HG03039 (cell line): ENCODE results near the gene RPL28.
A peak's percentile ranks its signal among the peaks of the same experiment; 100 is the strongest.
"Not testable (repeated sequence)": the region's sequence is repeated elsewhere in the genome, so short reads cannot be mapped to it uniquely, and the experiment has no call there.

ENCODE experiments used
- ATAC-seq: cut with Tn5 transposase; IDR thresholded peaks from one replicate; pipeline ENCODE4 v1.9.1; 2021; ENCODE audit warnings: mild to moderate bottlenecking, moderate library complexity; ENCODE audit not compliant: unreplicated experiment

RPL28 gene

GRCh38 chr19:55391191-55391670 lies 5.5 kb downstream of the RPL28 start:
- no peak for ATAC-seq

DNA sequence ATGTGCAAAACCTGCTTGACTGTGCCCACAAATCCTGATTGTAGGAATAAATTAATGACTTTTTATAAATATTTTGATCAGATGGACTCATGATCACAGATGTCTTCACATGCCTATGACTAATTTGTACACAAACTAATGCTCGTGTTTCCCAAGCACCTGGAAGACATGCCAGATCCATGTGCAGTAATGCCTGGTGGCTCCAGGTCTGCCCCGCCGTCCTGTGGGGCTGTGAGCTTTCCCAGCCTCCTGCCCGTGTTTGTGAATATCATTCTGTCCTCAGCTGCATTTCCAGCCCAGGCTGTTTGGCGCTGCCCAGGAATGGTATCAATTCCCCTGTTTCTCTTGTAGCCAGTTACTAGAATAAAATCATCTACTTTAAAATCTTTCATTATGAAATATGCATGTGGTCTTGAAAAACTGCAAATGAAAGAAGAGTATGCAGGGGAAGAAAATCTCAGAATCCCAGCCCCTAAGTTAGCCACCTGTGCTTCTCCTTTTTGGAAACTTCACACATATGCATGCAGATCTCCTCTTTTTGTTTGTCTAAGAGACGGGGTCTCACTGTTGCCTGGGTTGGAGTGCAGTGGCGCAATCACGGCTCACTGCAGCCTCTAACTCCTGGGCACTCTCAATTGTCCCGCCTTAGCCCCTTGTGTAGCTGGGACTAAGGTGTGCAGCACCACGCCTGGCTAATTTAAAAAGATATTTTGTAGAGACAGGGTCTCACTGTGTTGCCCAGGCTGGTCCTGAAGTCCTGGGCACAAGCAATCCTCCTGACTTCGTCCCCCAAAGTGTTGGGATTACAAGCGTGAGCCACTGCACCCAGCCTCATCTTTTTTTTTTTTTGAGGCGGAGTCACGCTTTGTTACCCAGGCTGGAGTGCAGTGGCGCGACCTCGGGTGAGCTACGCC lies 6.2 kb downstream of the RPL28 start:
- ATAC-seq, result no peak

- ATAC-seq, result no peak
Observed at GRCh38 chr19:55392820-55393761, 7.4 kb downstream of the RPL28 start.

GRCh38 chr19:55398200-55398925 lies 12.6 kb downstream of the RPL28 start:
- no peak for ATAC-seq

- no peak for ATAC-seq
Observed at GRCh38 chr19:55400281-55401087, 14.8 kb downstream of the RPL28 start.

GRCh38 chr19:55401390-55401789 lies 15.7 kb downstream of the RPL28 start:
- ATAC-seq, result not testable (repeated sequence)

GRCh38 chr19:55402509-55402908 lies 16.8 kb downstream of the RPL28 start:
- no peak for ATAC-seq

- ATAC-seq, result no peak
Observed at GRCh38 chr19:55405638-55406037, 19.9 kb downstream of the RPL28 start.

GRCh38 chr19:55406091-55406825 lies 20.5 kb downstream of the RPL28 start:
- ATAC-seq, result no peak

DNA sequence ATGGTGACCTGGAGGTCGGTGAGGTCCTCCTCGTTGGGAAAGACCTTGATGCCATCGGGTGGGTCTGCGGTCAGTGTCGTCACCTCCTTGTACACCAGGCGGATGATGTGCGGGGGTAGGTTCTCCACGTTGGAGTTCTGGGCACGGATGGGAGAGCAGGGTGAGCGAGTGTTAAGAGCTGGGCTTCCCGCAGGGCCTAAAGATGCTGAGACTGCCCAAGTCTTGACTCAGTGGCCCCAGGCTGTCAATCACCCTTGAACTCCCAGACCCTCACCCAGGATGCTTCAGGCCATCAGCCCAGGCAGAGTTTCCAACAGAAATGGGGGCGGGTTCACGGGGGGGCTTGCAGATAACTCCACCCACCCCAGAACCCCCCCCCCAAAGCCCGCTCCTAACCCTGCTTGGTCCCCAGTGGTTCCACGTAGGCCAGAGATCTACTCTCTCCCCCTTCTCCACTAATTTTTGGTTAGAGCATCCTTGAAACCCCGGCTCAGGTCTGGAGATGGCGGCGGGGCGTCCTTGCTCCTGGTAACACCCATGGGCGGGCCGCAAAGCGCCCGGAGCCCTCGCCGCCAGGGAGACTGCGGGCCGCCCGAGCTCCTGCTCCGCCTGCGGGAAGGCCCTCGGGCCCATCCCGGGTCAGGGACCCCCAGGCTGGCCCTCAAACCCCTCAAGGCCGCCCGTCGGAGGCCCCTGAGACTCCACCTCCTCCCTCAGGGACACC lies 21.3 kb downstream of the RPL28 start:
- ATAC-seq, result no peak

DNA sequence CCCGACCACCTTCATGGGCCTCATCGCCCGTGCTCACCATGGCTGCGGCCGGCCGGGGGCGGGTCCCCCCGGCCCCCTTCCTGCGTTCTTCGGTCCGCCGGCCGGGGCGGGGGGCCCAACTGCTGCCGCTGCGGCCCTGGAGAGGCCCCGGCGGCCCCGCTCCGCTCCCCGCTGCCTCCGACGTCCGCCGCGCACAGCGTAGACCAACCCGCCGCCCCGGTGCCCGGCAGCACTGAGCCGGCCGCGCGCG lies 21.7 kb downstream of the RPL28 start, which contains the start of gene UBE2S:
UBE2S (minus strand) TSS at position 239 of the 250 bp plus-strand sequence; CDS start at position 40, 199 bp downstream.
- not testable (repeated sequence) for ATAC-seq

DNA sequence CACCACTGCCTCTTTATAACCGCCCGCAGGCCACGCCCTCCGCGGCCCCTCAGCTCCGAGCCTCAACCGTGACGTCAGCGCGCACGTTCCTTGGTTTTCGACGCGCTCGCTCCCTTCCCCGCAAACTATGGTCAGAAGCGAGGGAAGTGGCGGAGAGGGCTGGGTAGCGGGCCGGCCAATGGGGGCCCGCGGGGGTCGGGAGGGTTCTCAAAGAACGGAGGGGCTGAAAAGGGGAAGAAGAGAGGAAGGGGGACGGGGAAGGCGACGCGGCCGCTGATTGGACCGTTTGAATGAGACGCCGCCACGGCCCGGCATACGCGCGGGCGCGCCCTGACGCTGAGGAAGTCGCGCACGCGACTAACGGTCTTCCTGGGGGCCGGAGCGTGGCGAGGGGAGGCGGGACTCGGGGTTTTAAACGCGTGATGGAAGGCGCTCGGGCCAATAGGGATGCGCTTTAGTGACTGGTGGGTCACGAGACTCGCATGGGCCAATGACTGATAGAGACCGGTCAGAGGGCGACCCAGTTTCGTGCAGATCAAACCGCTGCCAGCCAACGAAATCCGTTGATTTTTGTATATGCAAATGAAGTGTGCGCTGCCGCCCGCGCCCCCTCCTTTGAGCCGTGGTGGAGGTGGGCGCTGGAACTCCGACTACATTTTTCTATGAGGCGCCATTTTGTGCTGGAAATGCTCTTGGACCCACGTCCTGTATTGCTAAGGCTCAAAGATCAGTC lies 22.2 kb downstream of the RPL28 start:
- peak; percentile 74 for ATAC-seq

DNA sequence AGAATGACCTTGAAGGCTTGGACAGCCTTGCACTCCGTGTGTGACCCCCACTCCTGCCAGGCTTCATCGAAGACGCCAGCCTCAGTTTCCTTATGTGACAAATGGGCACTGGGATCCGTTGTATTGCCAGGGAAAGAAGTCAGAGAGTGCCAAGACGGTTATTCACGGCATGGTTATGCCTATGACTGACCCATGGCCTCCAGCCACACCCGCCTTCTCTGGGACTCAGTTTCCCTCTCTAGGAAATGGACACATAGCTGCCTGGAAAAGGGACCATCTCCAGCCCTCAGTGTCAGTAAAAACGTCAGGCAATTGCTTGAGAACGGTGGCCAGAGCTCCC lies 22.8 kb downstream of the RPL28 start:
- ATAC-seq, result no peak

- ATAC-seq, result not testable (repeated sequence)
Observed at GRCh38 chr19:55409179-55409578, 23.4 kb downstream of the RPL28 start.

GRCh38 chr19:55410168-55410567 lies 24.4 kb downstream of the RPL28 start:
- ATAC-seq, result no peak

DNA sequence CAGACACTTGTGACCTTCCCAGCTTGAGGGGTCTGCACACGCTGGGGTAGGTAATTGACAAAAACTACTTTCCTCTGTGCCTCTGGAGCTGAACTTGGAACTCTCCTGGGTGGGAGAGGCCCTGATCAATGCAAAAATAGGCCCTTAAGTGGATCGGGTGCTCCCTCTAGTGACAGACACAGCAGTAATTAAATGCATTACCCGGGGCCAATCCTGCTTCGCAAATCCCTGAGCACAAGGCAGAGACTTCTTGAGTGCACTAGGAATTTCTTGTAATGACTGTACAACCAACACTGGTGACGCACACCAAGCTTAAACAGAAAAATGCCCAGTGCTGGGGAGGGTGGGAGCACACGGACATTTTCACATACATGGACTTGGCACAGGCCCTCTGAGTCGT lies 32.5 kb downstream of the RPL28 start:
- no peak for ATAC-seq

GRCh38 chr19:55419103-55419502 lies 33.4 kb downstream of the RPL28 start:
- ATAC-seq, result no peak

GRCh38 chr19:55419624-55420236 lies 34.0 kb downstream of the RPL28 start:
- ATAC-seq, result no peak
